Left lung (tissue), 10 donors: ENCODE data around the gene PALLD. TPM values are rescaled to one million over a fixed set of nuclear protein-coding genes. Genes with fewer than 3 reads are reported as not detected.

Source experiments
- ATAC-seq: fragments of 200-7000 bp; cut with Tn5 transposase; one replicate; pipeline ENCODE4 v1.9.1; 2020; ENCODE audit warnings: moderate library complexity
- DNase-seq, 4 donors: peaks; one replicate each; pipeline ENCODE4 v3.0.0-alpha.2; 2013 to 2020
- H3K27ac ChIP-seq, 2 donors: fragments of 200-600 bp; sonication (generic) in 1 of 2; one replicate each; pipeline versions ENCODE4 v1.5.0 to v1.8.0; 2020 to 2021
- H3K27me3 ChIP-seq, 2 donors: fragments of 200-600 bp; sonication (generic) in 1 of 2; one replicate each; pipeline versions ENCODE4 v1.5.0 to v1.8.0; 2020 to 2021
- H3K36me3 ChIP-seq, 2 donors: fragments of 200-600 bp; sonication (generic) in 1 of 2; one replicate each; pipeline versions ENCODE4 v1.5.0 to v1.8.0; 2020 to 2021
- H3K4me1 ChIP-seq, 2 donors: fragments of 200-600 bp; one replicate each; pipeline ENCODE4 v1.8.0; 2021
- H3K4me3 ChIP-seq, 2 donors: fragments of 200-600 bp; sonication (generic) in 1 of 2; one replicate each; pipeline versions ENCODE4 v1.5.0 to v1.8.0; 2020 to 2021; ENCODE audit warnings: mild to moderate bottlenecking in 1 of 2
- H3K9me3 ChIP-seq, 2 donors: fragments of 200-600 bp; sonication (generic) in 1 of 2; one replicate each; pipeline versions ENCODE4 v1.5.0 to v1.8.0; 2020 to 2021
- intact Hi-C, 2 donors: fragments of 100-400 bp; cut with DNase I; formaldehyde crosslinking; loops; one replicate each; pipeline versions ENCODE4 v1.11.2 to v1.14.2; 2022
- polyA plus RNA-seq, 6 donors: library from polyadenylated mRNA; unstranded; fragments of 120-200 nt; gene quantifications; one replicate each; pipeline ENCODE4 v1.2.1, GENCODE V29; 2013; ENCODE audit not compliant: insufficient read length in 6 of 6
- total RNA-seq, 2 donors: library from RNA; stranded (reverse); fragmentation: NEBNext Ultra II Directional; extraction: Animal tissue kit (Norgen Biotek cat#: 25700); gene quantifications; one replicate each; pipeline ENCODE4 v1.2.1, GENCODE V29; 2021
- TF ChIP-seq, protein P1 (sequence below), 2 donors: fragments of 200-600 bp; sonication (generic) in 1 of 2; IDR thresholded peaks; one replicate each; pipeline versions ENCODE4 v1.5.0 to v1.8.0; 2021; ENCODE audit warnings: antibody characterized with exemption in 2 of 2
- donor health status: DM: no; HTN: yes; CAD: no.
- donor health status: DM: no; HTN: no; CAD: no.

The PALLD gene
- total and polyA plus RNA-seq, 8 donors: 67.5 to 194 (median 80.4) TPM

DNA sequence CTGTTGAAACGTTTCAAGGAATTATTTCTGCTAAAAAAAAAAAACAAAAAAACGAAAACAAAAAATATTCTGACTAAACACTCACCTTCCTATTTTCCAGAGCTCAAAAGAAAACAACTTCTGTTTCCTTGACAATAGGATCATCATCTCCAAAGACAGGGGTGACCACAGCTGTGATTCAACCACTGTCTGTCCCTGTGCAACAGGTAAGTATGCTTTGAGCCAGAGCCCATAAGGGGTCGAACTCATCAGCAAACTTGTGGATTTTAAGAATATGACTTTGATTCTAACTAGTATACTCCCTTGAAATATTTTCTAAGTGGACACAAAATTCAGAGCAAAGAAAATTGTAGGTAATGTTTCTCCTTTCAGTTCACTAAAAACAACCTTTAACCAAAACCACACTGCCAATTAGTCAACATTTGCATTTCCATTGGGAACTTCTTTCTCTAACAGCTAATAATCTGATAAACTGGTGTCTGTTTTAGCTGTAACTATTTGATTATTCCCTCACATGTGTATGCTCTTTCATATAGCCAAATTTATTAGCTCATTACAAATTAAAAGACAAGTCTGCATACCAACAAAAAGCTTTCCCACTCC, 186.1 kb downstream of the PALLD start:
- H3K4me1 ChIP-seq: no peaks in the 10 kb centered on the region
- no peak overlapping the region for H3K4me3 ChIP-seq
- TF ChIP-seq, protein P1, sequence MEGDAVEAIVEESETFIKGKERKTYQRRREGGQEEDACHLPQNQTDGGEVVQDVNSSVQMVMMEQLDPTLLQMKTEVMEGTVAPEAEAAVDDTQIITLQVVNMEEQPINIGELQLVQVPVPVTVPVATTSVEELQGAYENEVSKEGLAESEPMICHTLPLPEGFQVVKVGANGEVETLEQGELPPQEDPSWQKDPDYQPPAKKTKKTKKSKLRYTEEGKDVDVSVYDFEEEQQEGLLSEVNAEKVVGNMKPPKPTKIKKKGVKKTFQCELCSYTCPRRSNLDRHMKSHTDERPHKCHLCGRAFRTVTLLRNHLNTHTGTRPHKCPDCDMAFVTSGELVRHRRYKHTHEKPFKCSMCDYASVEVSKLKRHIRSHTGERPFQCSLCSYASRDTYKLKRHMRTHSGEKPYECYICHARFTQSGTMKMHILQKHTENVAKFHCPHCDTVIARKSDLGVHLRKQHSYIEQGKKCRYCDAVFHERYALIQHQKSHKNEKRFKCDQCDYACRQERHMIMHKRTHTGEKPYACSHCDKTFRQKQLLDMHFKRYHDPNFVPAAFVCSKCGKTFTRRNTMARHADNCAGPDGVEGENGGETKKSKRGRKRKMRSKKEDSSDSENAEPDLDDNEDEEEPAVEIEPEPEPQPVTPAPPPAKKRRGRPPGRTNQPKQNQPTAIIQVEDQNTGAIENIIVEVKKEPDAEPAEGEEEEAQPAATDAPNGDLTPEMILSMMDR (IDR thresholded peaks at IDR 0.05): no peak
- H3K27me3 ChIP-seq: no peaks in the 10 kb centered on the region
- no peak for DNase-seq
- no peak for ATAC-seq
- H3K27ac ChIP-seq: no peak overlapping the region
- H3K9me3 ChIP-seq: no peaks in the 10 kb centered on the region
- no peaks in the 10 kb centered on the region for H3K36me3 ChIP-seq
- intact Hi-C loops: no loop called here

- Histone ChIP-seq H3K4me1 (no peaks in the 10 kb centered on the region), H3K27ac (no peak overlapping the region), H3K36me3 (no peaks in the 10 kb centered on the region), H3K9me3 (no peaks in the 10 kb centered on the region), H3K27me3 (no peaks in the 10 kb centered on the region), H3K4me3 (no peak overlapping the region)
- DNase-seq (no peak), ATAC-seq (no peak)
- intact Hi-C loops: no loop called here
- TF ChIP-seq, protein P1 (IDR thresholded peaks at IDR 0.05): no peak
Observed at GRCh38 chr4:168683595-168683994, 186.7 kb downstream of the PALLD start.

GRCh38 chr4:168685136-168685809, 188.4 kb downstream of the PALLD start:
- Histone ChIP-seq H3K4me3 (no peak overlapping the region), H3K36me3 (no peaks in the 10 kb centered on the region), H3K27me3 (no peaks in the 10 kb centered on the region), H3K9me3 (no peaks in the 10 kb centered on the region), H3K4me1 (no peaks in the 10 kb centered on the region), H3K27ac (no peak overlapping the region)
- intact Hi-C loops: no loop called here
- ATAC-seq: no peak
- TF ChIP-seq, protein P1 (IDR thresholded peaks at IDR 0.05): no peak
- no peak for DNase-seq

- Histone ChIP-seq H3K9me3 (no peaks in the 10 kb centered on the region), H3K4me1 (no peaks in the 10 kb centered on the region), H3K27ac (no peak overlapping the region), H3K36me3 (no peaks in the 10 kb centered on the region), H3K4me3 (no peak overlapping the region), H3K27me3 (no peaks in the 10 kb centered on the region)
- TF ChIP-seq, protein P1 (IDR thresholded peaks at IDR 0.05): no peak
- intact Hi-C loops: no loop called here
- no peak for ATAC-seq
- DNase-seq: no peak
Observed at GRCh38 chr4:168688584-168688983, 191.7 kb downstream of the PALLD start.

DNA sequence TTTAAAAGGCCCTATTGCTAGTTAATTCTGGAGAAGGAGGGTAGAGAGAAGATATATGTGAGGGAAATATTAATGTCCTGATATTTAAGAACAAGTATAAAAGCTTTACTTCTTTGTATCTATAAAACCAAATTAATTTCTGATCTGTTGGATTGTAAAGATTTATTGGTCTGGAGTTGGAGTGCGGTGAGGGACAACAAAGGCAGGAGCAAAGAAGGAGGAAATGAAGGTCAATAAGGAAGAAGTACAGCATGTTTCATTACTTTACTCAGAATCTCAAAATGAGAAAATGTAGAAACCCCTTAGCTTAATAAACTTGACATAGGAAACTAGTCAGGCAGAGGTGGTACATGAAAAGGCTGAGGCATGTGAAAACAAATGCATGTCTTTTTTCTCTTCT, 192.9 kb downstream of the PALLD start:
- TF ChIP-seq, protein P1 (IDR thresholded peaks at IDR 0.05): no peak
- H3K36me3 ChIP-seq: no peaks in the 10 kb centered on the region
- no peaks in the 10 kb centered on the region for H3K27me3 ChIP-seq
- H3K27ac ChIP-seq: no peak overlapping the region
- H3K4me3 ChIP-seq: no peak overlapping the region
- no peaks in the 10 kb centered on the region for H3K4me1 ChIP-seq
- no peak for DNase-seq
- ATAC-seq: no peak
- no peaks in the 10 kb centered on the region for H3K9me3 ChIP-seq
- intact Hi-C loops: no loop called here
